GM12892 (cell line): ENCODE results near the gene TATDN2.

Source experiments
- POLR2A ChIP-seq: IDR thresholded peaks from 2 replicates; pipeline ENCODE4 v1.6.1; 2011; ENCODE audit warnings: low read depth, low read length, control low read depth
- POLR2AphosphoS5 ChIP-seq: IDR thresholded peaks from 2 replicates; pipeline ENCODE4 v1.6.1; 2011; ENCODE audit warnings: low read depth, low read length, control low read depth
- TAF1 ChIP-seq: IDR thresholded peaks from 2 replicates; pipeline ENCODE4 v1.6.1; 2011; ENCODE audit warnings: low read depth, mild to moderate bottlenecking, control low read depth, low read length, borderline replicate concordance

DNA sequence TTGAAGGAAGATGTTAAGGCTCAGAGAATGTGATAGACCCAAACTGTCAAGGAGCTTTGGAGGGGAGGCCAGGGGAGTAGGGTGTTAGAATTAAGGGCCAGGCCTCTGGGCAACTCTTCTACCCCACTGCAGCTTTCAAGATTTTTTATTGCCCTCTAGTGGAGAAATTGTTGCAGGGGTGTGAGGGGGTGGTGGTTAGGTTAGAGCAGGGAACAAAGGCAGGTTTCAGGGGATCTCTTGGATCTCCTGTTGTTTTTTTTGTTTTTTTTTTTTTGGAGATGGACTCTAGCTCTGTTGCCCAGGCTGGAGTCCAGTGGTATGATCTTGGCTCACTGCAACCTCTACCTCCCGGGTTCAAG is 74.1 kb downstream of the TATDN2 start:
- no peak for TF ChIP-seq POLR2A
- TF ChIP-seq POLR2AphosphoS5, result no peak
- TF ChIP-seq TAF1, result no peak
